K562 (cell line): ENCODE data around the gene CORT. TPM values are rescaled to one million over a fixed set of nuclear protein-coding genes. Genes with fewer than 3 reads are reported as not detected.

Experiments used
- ARNT ChIP-seq, 2 experiments: fragments of 450-650 bp; IDR thresholded peaks; 2 replicates each; pipeline ENCODE4 v1.6.1; 2016; ENCODE audit warnings: mild to moderate bottlenecking in 1 of 2
- CTCFL ChIP-seq: IDR thresholded peaks from 2 replicates; pipeline ENCODE4 v1.6.1; 2011; ENCODE audit warnings: borderline replicate concordance, low read depth, mild to moderate bottlenecking, moderate library complexity, low read length; ENCODE audit not compliant: insufficient read depth, poor library complexity, severe bottlenecking
- DMBX1 ChIP-seq: fragments of 250-450 bp; sonication (Bioruptor Pico); IDR thresholded peaks from 2 replicates; pipeline ENCODE4 v1.8.0; 2022; ENCODE audit warnings: inconsistent platforms, mild to moderate bottlenecking, moderate library complexity, borderline replicate concordance
- ETV1 ChIP-seq: fragments of 450-650 bp; conservative IDR thresholded peaks from 2 replicates; pipeline ENCODE4 v1.6.1; 2016; ENCODE audit warnings: missing genetic modification characterization, control low read depth, low read depth, missing compliant biosample characterization
- FIP1L1 ChIP-seq: fragments of 200-400 bp; formaldehyde crosslinking; IDR thresholded peaks from 2 replicates; pipeline ENCODE4 v1.6.1; 2018; ENCODE audit warnings: mild to moderate bottlenecking, low read depth, low read length; ENCODE audit not compliant: poor library complexity, severe bottlenecking
- KLF1 ChIP-seq: fragments of 450-650 bp; IDR thresholded peaks from 2 replicates; pipeline ENCODE4 v1.6.1; 2016; ENCODE audit warnings: missing genetic modification characterization, missing compliant biosample characterization
- MYC ChIP-seq, 2 experiments: fragments of 250-450 bp in 1 of 2; sonication (Bioruptor Pico) in 1 of 2; IDR thresholded peaks; 2 replicates each; pipeline versions ENCODE4 v1.5.1 to v1.6.1; 2012 to 2021; ENCODE audit warnings: low read depth in 2 of 2, borderline replicate concordance in 1 of 2, improper control_type of control experiment in 1 of 2, low read length in 1 of 2, mild to moderate bottlenecking in 1 of 2, moderate library complexity in 1 of 2
- MYNN ChIP-seq, 2 experiments: sonication (generic); formaldehyde crosslinking in 1 of 2; IDR thresholded peaks; 2 replicates each; pipeline versions ENCODE4 v1.5.0 to v1.6.1; 2016 to 2020; ENCODE audit warnings: antibody characterized with exemption in 1 of 2, missing genetic modification reagents in 1 of 2
- NCOR1 ChIP-seq: fragments of 450-650 bp; IDR thresholded peaks from 2 replicates; pipeline ENCODE4 v1.6.1; 2016; ENCODE audit warnings: mild to moderate bottlenecking, moderate library complexity
- PHF20 ChIP-seq: fragments of 450-650 bp; IDR thresholded peaks from 2 replicates; pipeline ENCODE4 v1.6.1; 2018; ENCODE audit not compliant: partially characterized antibody
- SMARCB1 ChIP-seq: IDR thresholded peaks from 2 replicates; pipeline ENCODE4 v1.6.1; 2011; ENCODE audit warnings: improper control_type of control experiment, low read depth; ENCODE audit not compliant: insufficient read length
- SMARCC2 ChIP-seq: fragments of 450-650 bp; IDR thresholded peaks from 2 replicates; pipeline ENCODE4 v1.6.1; 2017; ENCODE audit warnings: antibody characterized with exemption, moderate library complexity, mild to moderate bottlenecking, low read depth
- SNIP1 ChIP-seq: fragments of 450-650 bp; IDR thresholded peaks from 2 replicates; pipeline ENCODE4 v1.7.1; 2017; ENCODE audit warnings: low read depth, mild to moderate bottlenecking
- SNRNP70 ChIP-seq: fragments of 200-400 bp; formaldehyde crosslinking; optimal IDR thresholded peaks from 2 replicates; pipeline ENCODE3; 2017; ENCODE audit warnings: low read depth, low read length
- TAF9B ChIP-seq: fragments of 450-650 bp; IDR thresholded peaks from 2 replicates; pipeline ENCODE4 v1.6.1; 2018; ENCODE audit warnings: mild to moderate bottlenecking; ENCODE audit not compliant: partially characterized antibody
- TAL1 ChIP-seq: fragments of 450-650 bp; IDR thresholded peaks from 2 replicates; pipeline ENCODE4 v1.6.1; 2016; ENCODE audit warnings: mild to moderate bottlenecking
- ZKSCAN1 ChIP-seq: fragments of 150-350 bp; IDR thresholded peaks from 2 replicates; pipeline ENCODE4 v1.6.1; 2016; ENCODE audit warnings: low read depth, low read length
- ZNF3 ChIP-seq: fragments of 250-450 bp; sonication (Bioruptor Pico); IDR thresholded peaks from 2 replicates; pipeline ENCODE4 v1.5.0; 2021; ENCODE audit warnings: mild to moderate bottlenecking, moderate library complexity
- polyA plus RNA-seq, 8 experiments: library from polyadenylated mRNA; depleted of rRNA in 4 of 8; stranded (reverse) in 5 of 8; unstranded in 3 of 8; fragments of >200 nt; fragmentation: Nextera tagmentation in 2 of 8; fragmentation: Illumina TruSeq in 1 of 8; extraction: Ambion mirVana in 2 of 8; extraction: Trizol in 1 of 8; gene quantifications; 2 replicates each; pipeline versions ENCODE4 v1.2.1 to v1.2.3, GENCODE V29; 2011 to 2014; ENCODE audit warnings: inconsistent platforms in 1 of 8, missing spikeins in 1 of 8
- total RNA-seq, 7 experiments: library from RNA; depleted of rRNA in 6 of 7; stranded (reverse); fragments of >200 nt in 6 of 7; fragmentation: Illumina TruSeq in 2 of 7; extraction: Trizol in 2 of 7; gene quantifications; 2 replicates each; pipeline versions ENCODE4 v1.2.1 to v1.2.3, GENCODE V29; 2011 to 2021; ENCODE audit warnings: low replicate concordance in 1 of 7
- TF ChIP-seq, protein P1 (sequence below): sonication (generic); formaldehyde crosslinking; IDR thresholded peaks from 2 replicates; pipeline ENCODE4 v1.8.0; 2022; ENCODE audit warnings: mild to moderate bottlenecking, missing genetic modification reagents
- TF ChIP-seq, protein P2 (sequence below): fragments of 250-450 bp; sonication (Bioruptor Pico); IDR thresholded peaks from 2 replicates; pipeline ENCODE4 v1.6.1; 2021; ENCODE audit warnings: mild to moderate bottlenecking
- TF ChIP-seq, protein P3 (sequence below): sonication (generic); formaldehyde crosslinking; IDR thresholded peaks from 2 replicates; pipeline ENCODE4 v1.4.0; 2020; ENCODE audit warnings: mild to moderate bottlenecking, missing genetic modification reagents

The CORT gene
- total and polyA plus RNA-seq, 9 of the 15 experiments (the other 6 are each of a cell fraction or from before 2014, with no cell fraction given), result 0.08 to 0.54 (median 0.13) TPM; not detected in 5

GRCh38 chr1:10430216-10431069 is 19.4 kb upstream of the CORT start, which contains the start of gene CENPS (continued):
- TF ChIP-seq DMBX1 (peak; percentile 93), ZKSCAN1 (0 out of 2 replicates have a peak, but pooled peaks have one; percentile 18), SMARCC2 (no peak), ZNF3 (CRISPR knock-in tag) (no peak), ARNT (IDR thresholded peaks at IDR 0.05) (no peak), FIP1L1 (peak; percentile 96), TAF9B (no peak), NCOR1 (no peak), SNRNP70 (no peak), KLF1 (peak; percentile 61; the same call in 1 of the 2 replicates), CTCFL (peak; percentile 97), PHF20 (peak; percentile 77), MYC (IDR thresholded peaks at IDR 0.05; ENCODE audit: low read depth, low read length) (peak; percentile 90), MYC (CRISPR knock-in tag; IDR thresholded peaks at IDR 0.05; ENCODE audit: borderline replicate concordance, low read depth) (no peak), ETV1 (tag) (peak; percentile 5; the same call in 1 of the 2 replicates), TAL1 (no peak), MYNN (IDR thresholded peaks at IDR 0.05) (no peak), MYNN (CRISPR knock-in tag; IDR thresholded peaks at IDR 0.05) (no peak), SNIP1 (no peak), SMARCB1 (no peak)
- TF ChIP-seq, protein P1, sequence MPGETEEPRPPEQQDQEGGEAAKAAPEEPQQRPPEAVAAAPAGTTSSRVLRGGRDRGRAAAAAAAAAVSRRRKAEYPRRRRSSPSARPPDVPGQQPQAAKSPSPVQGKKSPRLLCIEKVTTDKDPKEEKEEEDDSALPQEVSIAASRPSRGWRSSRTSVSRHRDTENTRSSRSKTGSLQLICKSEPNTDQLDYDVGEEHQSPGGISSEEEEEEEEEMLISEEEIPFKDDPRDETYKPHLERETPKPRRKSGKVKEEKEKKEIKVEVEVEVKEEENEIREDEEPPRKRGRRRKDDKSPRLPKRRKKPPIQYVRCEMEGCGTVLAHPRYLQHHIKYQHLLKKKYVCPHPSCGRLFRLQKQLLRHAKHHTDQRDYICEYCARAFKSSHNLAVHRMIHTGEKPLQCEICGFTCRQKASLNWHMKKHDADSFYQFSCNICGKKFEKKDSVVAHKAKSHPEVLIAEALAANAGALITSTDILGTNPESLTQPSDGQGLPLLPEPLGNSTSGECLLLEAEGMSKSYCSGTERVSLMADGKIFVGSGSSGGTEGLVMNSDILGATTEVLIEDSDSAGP (CRISPR knock-in tag), result 0 out of 2 replicates have a peak, but pooled peaks have one; percentile 4
- TF ChIP-seq, protein P2, sequence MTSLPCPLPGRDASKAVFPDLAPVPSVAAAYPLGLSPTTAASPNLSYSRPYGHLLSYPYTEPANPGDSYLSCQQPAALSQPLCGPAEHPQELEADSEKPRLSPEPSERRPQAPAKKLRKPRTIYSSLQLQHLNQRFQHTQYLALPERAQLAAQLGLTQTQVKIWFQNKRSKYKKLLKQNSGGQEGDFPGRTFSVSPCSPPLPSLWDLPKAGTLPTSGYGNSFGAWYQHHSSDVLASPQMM, result no peak
- TF ChIP-seq, protein P3, sequence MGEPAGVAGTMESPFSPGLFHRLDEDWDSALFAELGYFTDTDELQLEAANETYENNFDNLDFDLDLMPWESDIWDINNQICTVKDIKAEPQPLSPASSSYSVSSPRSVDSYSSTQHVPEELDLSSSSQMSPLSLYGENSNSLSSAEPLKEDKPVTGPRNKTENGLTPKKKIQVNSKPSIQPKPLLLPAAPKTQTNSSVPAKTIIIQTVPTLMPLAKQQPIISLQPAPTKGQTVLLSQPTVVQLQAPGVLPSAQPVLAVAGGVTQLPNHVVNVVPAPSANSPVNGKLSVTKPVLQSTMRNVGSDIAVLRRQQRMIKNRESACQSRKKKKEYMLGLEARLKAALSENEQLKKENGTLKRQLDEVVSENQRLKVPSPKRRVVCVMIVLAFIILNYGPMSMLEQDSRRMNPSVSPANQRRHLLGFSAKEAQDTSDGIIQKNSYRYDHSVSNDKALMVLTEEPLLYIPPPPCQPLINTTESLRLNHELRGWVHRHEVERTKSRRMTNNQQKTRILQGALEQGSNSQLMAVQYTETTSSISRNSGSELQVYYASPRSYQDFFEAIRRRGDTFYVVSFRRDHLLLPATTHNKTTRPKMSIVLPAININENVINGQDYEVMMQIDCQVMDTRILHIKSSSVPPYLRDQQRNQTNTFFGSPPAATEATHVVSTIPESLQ, result peak; percentile 86
